CD4-positive, alpha-beta T cell (primary cell): Measurements from ENCODE around the gene HS2ST1. TPM values are rescaled to one million over a fixed set of nuclear protein-coding genes. Genes with fewer than 3 reads are reported as not detected.

Source experiments
- ATAC-seq: fragments of 200-7000 bp; cut with Tn5 transposase; one replicate; pipeline ENCODE4 v1.10.0; 2022; ENCODE audit warnings: mild to moderate bottlenecking; ENCODE audit not compliant: poor library complexity
- CTCF ChIA-PET: fragments of 350-600 bp; sonication (Branson Sonifier 250); formaldehyde crosslinking; loops from one replicate; lab custom pipeline; 2021; ENCODE audit warnings: antibody characterized with exemption, inconsistent platforms; lab: Charles Lee
- POLR2A ChIA-PET: fragments of 350-600 bp; sonication (Branson Sonifier 250); formaldehyde crosslinking; loops from one replicate; lab custom pipeline; 2021; ENCODE audit warnings: antibody characterized with exemption, inconsistent platforms; lab: Charles Lee
- DNase-seq, 14 experiments: peaks; one replicate each; pipeline ENCODE4 v3.0.0-alpha.2; 2013 to 2020; ENCODE audit warnings: mixed read lengths in 2 of 14
- H3K27ac ChIP-seq, 2 donors: one replicate each; pipeline versions ENCODE4 v1.5.1 to v1.7.0; 2013; ENCODE audit warnings: low read length in 2 of 2, low read depth in 1 of 2, mild to moderate bottlenecking in 1 of 2
- H3K27me3 ChIP-seq, 2 experiments: 1 replicate in 1 of 2; 2 replicates in 1 of 2; pipeline versions ENCODE4 v1.6.1 to v1.7.0; 2013; ENCODE audit warnings: low read length in 2 of 2, control low read depth in 1 of 2, mild to moderate bottlenecking in 1 of 2, moderate library complexity in 1 of 2; ENCODE audit not compliant: insufficient read depth in 2 of 2, control insufficient read depth in 1 of 2
- H3K36me3 ChIP-seq: one replicate; pipeline ENCODE4 v1.6.1; 2013; ENCODE audit warnings: low read length, control low read depth; ENCODE audit not compliant: insufficient read depth
- H3K4me1 ChIP-seq: one replicate; pipeline ENCODE4 v1.6.1; 2013; ENCODE audit warnings: low read length, control low read depth; ENCODE audit not compliant: insufficient read depth
- H3K4me3 ChIP-seq: one replicate; pipeline ENCODE4 v1.5.1; 2013; ENCODE audit warnings: mild to moderate bottlenecking, low read length, moderate library complexity
- H3K9me3 ChIP-seq, 2 experiments: 1 replicate in 1 of 2; 2 replicates in 1 of 2; pipeline versions ENCODE4 v1.6.1 to v1.7.0; 2013; ENCODE audit warnings: low read length in 2 of 2, mild to moderate bottlenecking in 2 of 2, control low read depth in 1 of 2, moderate library complexity in 1 of 2; ENCODE audit not compliant: control insufficient read depth in 1 of 2, insufficient read depth in 1 of 2
- H3K27ac Mint-ChIP-seq: one replicate; pipeline ENCODE4 v1.8.0; 2020; ENCODE audit warnings: mixed read lengths
- H3K27me3 Mint-ChIP-seq: one replicate; pipeline ENCODE4 v1.8.0; 2021; ENCODE audit warnings: mixed read lengths
- H3K36me3 Mint-ChIP-seq: one replicate; pipeline ENCODE4 v1.8.0; 2021; ENCODE audit warnings: low read depth, mixed read lengths
- H3K4me1 Mint-ChIP-seq: one replicate; pipeline ENCODE4 v1.8.0; 2021; ENCODE audit warnings: low read depth, mixed read lengths
- H3K4me3 Mint-ChIP-seq: one replicate; pipeline ENCODE4 v1.8.0; 2020; ENCODE audit warnings: mild to moderate bottlenecking, mixed read lengths
- H3K9me3 Mint-ChIP-seq: one replicate; pipeline ENCODE4 v1.8.0; 2020; ENCODE audit warnings: mixed read lengths
- CTCF ChIP-seq: fragments of 200-600 bp; IDR thresholded peaks from one replicate; pipeline ENCODE4 v1.8.0; 2022; ENCODE audit warnings: antibody characterized with exemption, mild to moderate bottlenecking
- intact Hi-C, 2 experiments: fragments of 100-400 bp; cut with DNase I in 1 of 2; cut with micrococcal nuclease in 1 of 2; formaldehyde crosslinking; loops; one replicate each; pipeline versions ENCODE4 v1.15.1 to v1.9.0; 2023 to 2025; cut with DNase I, micrococcal nuclease
- total RNA-seq, 174 experiments: library from RNA in 2 of 174; stranded (reverse) in 2 of 174; gene quantifications; one replicate each; pipeline ENCODE4 v1.2.3 and lab custom pipeline; 2021 to 2026

The HS2ST1 gene
- total RNA-seq, 2 experiments from 2014 or later: 6.7 to 6.9 TPM

- H3K36me3 ChIP-seq: no peaks in the 10 kb centered on the region
Measured at GRCh38 chr1:87144981-87145380, 230.5 kb downstream of the HS2ST1 start.

GRCh38 chr1:87146538-87146937 lies 232.1 kb downstream of the HS2ST1 start:
- DNase-seq (no peak), ATAC-seq (no peak)
- Mint-ChIP-seq H3K27me3 (peaks cover 53% of the 10 kb centered on the region), H3K36me3 (no peaks in the 10 kb centered on the region), H3K27ac (no peak overlapping the region), H3K4me1 (peaks cover 2% of the 10 kb centered on the region), H3K9me3 (no peaks in the 10 kb centered on the region), H3K4me3 (no peak overlapping the region)
- Histone ChIP-seq H3K27me3 (peaks cover 15 to 20% of the 10 kb centered on the region in 2 experiments), H3K9me3 (no peaks in the 10 kb centered on the region), H3K36me3 (no peaks in the 10 kb centered on the region), H3K27ac (no peak overlapping the region), H3K4me3 (no peak overlapping the region), H3K4me1 (peaks cover 6% of the 10 kb centered on the region)
- TF ChIP-seq CTCF: no peak
- POLR2A ChIA-PET: no interaction called here
- CTCF ChIA-PET: no interaction called here
- intact Hi-C loops: no loop called here

More at GRCh38 chr1:87144981-87145380, 230.5 kb downstream of the HS2ST1 start:
- Mint-ChIP-seq H3K4me3 (no peak overlapping the region), H3K27ac (no peak overlapping the region), H3K9me3 (no peaks in the 10 kb centered on the region), H3K27me3 (peaks cover 44% of the 10 kb centered on the region), H3K36me3 (no peaks in the 10 kb centered on the region), H3K4me1 (no peaks in the 10 kb centered on the region)
- Histone ChIP-seq H3K27ac (no peak overlapping the region), H3K4me3 (no peak overlapping the region), H3K4me1 (no peaks in the 10 kb centered on the region), H3K9me3 (no peaks in the 10 kb centered on the region), H3K27me3 (peaks cover 6 to 7% of the 10 kb centered on the region in 2 experiments)
- POLR2A ChIA-PET: no interaction called here
- CTCF ChIA-PET: no interaction called here
- no peak for ATAC-seq
- intact Hi-C loops: no loop called here
- DNase-seq: no peak
- no peak for TF ChIP-seq CTCF

GRCh38 chr1:87146986-87147385 lies 232.6 kb downstream of the HS2ST1 start:
- ATAC-seq (no peak), DNase-seq (no peak)
- no peaks in the 10 kb centered on the region for H3K9me3 Mint-ChIP-seq
- ChIA-PET POLR2A (no interaction called here), CTCF (no interaction called here)
- Histone ChIP-seq H3K9me3 (no peaks in the 10 kb centered on the region), H3K36me3 (no peaks in the 10 kb centered on the region), H3K4me1 (peaks cover 10% of the 10 kb centered on the region), H3K27ac (no peak overlapping the region), H3K4me3 (no peak overlapping the region), H3K27me3 (peaks cover 20 to 21% of the 10 kb centered on the region in 2 experiments)
- TF ChIP-seq CTCF: no peak
- no peak overlapping the region for H3K4me3 Mint-ChIP-seq
- H3K27me3 Mint-ChIP-seq: peaks cover 57% of the 10 kb centered on the region
- H3K36me3 Mint-ChIP-seq: no peaks in the 10 kb centered on the region
- intact Hi-C loops: no loop called here
- peaks cover 7% of the 10 kb centered on the region for H3K4me1 Mint-ChIP-seq
- H3K27ac Mint-ChIP-seq: no peak overlapping the region
